Activated T-helper 17 cell treated with anti-CD3 and anti-CD28 coated beads, Interleukin-2, amount 50 U/mL, for 72 hours (primary cell): Measurements from ENCODE around the gene NME5. TPM values are rescaled to one million over a fixed set of nuclear protein-coding genes. Genes with fewer than 3 reads are reported as not detected.
A peak's percentile ranks its signal among the peaks of the same experiment; 100 is the strongest.

Source experiments
- ATAC-seq: fragments of 150-1000 bp; cut with Tn5 transposase; replicated peaks from 2 replicates; pipeline ENCODE4 v1.10.0; 2021; ENCODE audit warnings: mild to moderate bottlenecking, moderate library complexity
- H3K27ac Mint-ChIP-seq: one replicate; pipeline ENCODE4 v1.8.0; 2022; ENCODE audit warnings: mixed read lengths
- H3K27me3 Mint-ChIP-seq: one replicate; pipeline ENCODE4 v1.8.0; 2022; ENCODE audit warnings: mixed read lengths
- H3K36me3 Mint-ChIP-seq: one replicate; pipeline ENCODE4 v1.8.0; 2022; ENCODE audit warnings: low read depth, mild to moderate bottlenecking, mixed read lengths
- H3K4me1 Mint-ChIP-seq: one replicate; pipeline ENCODE4 v1.8.0; 2022; ENCODE audit warnings: mixed read lengths
- H3K4me3 Mint-ChIP-seq: one replicate; pipeline ENCODE4 v1.8.0; 2022; ENCODE audit warnings: mild to moderate bottlenecking, mixed read lengths
- H3K9me3 Mint-ChIP-seq: one replicate; pipeline ENCODE4 v1.8.0; 2022; ENCODE audit warnings: mixed read lengths
- total RNA-seq, 2 donors: library from RNA; stranded (reverse); gene quantifications; one replicate each; pipeline ENCODE4 v1.2.3, GENCODE V29; 2022

The NME5 gene
- total RNA-seq, 2 donors from 2014 or later, result not detected

DNA sequence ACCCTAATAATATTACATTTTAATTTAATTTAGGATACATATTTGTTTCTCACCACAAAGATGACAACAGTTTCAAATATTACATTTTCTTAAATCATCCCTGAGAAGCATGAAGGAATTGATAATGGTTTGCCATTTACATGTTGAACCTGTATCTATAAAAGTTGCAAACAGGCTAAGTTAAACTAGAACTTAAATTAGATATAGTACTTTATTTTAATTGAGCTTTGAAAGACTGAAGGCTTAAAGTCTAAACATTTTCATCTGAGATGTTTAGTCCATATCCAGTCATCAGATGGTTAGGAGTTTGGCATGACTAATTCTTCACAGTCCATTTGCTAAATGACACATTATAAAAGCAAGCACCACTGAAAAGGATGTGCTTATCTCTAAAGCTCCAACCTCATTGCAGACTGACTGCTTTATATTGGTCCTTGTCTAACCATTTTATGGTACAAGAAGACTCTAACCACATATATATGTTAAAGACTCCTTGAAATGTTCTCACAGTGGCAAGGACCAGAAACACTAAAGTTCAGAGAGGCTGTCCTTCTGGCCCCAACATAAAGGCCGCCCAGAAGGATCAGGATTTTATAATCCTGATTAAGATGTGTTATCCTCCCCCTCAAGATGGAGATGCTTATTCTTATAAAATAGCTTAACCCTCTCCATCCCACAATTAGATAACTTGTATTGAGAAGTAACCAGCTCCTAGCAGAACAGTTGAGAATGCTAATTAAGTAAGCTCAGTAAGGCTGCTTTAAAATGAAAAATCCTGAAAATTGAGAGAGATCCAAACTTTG lies 29.6 kb downstream of the NME5 start:
- H3K27ac Mint-ChIP-seq, result no peak overlapping the region
- peak; percentile 26 for ATAC-seq
- no peaks in the 10 kb centered on the region for H3K9me3 Mint-ChIP-seq
- no peak overlapping the region for H3K4me3 Mint-ChIP-seq
- no peaks in the 10 kb centered on the region for H3K4me1 Mint-ChIP-seq
- no peaks in the 10 kb centered on the region for H3K36me3 Mint-ChIP-seq
- H3K27me3 Mint-ChIP-seq, result peaks cover 6% of the 10 kb centered on the region

DNA sequence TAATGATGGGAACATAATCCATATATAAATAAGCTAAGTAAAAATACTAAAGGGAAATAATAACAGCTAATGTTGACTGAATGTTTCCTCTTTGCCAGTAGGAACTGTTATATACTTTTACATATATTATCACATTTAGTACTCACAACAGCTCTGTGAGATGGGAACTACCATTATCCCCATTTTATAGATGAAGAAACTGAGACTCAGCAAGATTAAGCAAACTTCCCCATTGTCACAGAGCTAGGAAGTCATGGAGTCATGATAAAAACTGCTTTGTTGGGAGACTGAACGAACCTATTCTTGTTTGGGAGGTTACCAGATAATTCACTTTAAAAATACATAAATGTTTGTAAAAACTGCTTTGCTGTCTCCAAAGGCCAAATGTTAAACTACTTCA lies 32.0 kb downstream of the NME5 start:
- Mint-ChIP-seq H3K27ac (no peak overlapping the region), H3K36me3 (no peaks in the 10 kb centered on the region), H3K4me1 (no peaks in the 10 kb centered on the region), H3K27me3 (peaks cover 6% of the 10 kb centered on the region), H3K4me3 (no peak overlapping the region), H3K9me3 (no peaks in the 10 kb centered on the region)
- ATAC-seq, result no peak

DNA sequence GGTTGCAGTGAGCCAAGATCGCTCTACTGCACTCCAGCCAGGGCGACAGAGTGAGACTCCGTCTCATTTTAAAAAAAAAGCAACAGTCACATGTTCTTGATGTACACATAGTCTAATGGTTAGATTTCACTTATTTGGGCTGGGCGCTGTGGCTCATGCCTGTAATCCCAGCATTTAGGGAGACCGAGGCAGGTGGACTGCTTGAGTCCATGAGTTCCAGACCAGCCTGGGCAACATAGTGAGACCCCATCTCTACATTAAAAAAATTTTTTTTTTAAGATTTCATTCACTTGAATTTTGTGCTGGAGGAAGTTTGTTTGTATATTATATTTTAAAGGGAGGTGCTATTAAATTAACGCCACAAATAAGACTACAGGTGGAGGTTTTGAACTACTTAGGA lies 33.5 kb downstream of the NME5 start:
- no peaks in the 10 kb centered on the region for H3K4me1 Mint-ChIP-seq
- no peak for ATAC-seq
- H3K9me3 Mint-ChIP-seq, result no peaks in the 10 kb centered on the region
- H3K27me3 Mint-ChIP-seq, result peaks cover 12% of the 10 kb centered on the region
- no peaks in the 10 kb centered on the region for H3K36me3 Mint-ChIP-seq
- H3K27ac Mint-ChIP-seq, result no peak overlapping the region
- no peak overlapping the region for H3K4me3 Mint-ChIP-seq

- Mint-ChIP-seq H3K27me3 (peaks cover 20% of the 10 kb centered on the region), H3K4me3 (no peak overlapping the region), H3K27ac (no peak overlapping the region), H3K4me1 (no peaks in the 10 kb centered on the region), H3K36me3 (no peaks in the 10 kb centered on the region), H3K9me3 (no peaks in the 10 kb centered on the region)
- no peak for ATAC-seq
These were observed 36.0 kb downstream of the NME5 start for GRCh38 chr5:138103319-138103637.

GRCh38 chr5:138102454-138103318 lies 36.5 kb downstream of the NME5 start:
- no peaks in the 10 kb centered on the region for H3K9me3 Mint-ChIP-seq
- no peak for ATAC-seq

GRCh38 chr5:138096997-138097828 lies 42.0 kb downstream of the NME5 start:
- H3K9me3 Mint-ChIP-seq, result no peaks in the 10 kb centered on the region
- no peaks in the 10 kb centered on the region for H3K36me3 Mint-ChIP-seq
- no peak overlapping the region for H3K4me3 Mint-ChIP-seq
- peaks cover 17% of the 10 kb centered on the region for H3K27me3 Mint-ChIP-seq
- peak; percentile 31 for ATAC-seq
- H3K27ac Mint-ChIP-seq, result no peak overlapping the region
- H3K4me1 Mint-ChIP-seq, result peaks cover 4% of the 10 kb centered on the region

More at GRCh38 chr5:138102454-138103318, 36.5 kb downstream of the NME5 start:
- H3K27me3 Mint-ChIP-seq, result peaks cover 20% of the 10 kb centered on the region
- no peak overlapping the region for H3K27ac Mint-ChIP-seq
- H3K4me1 Mint-ChIP-seq, result no peaks in the 10 kb centered on the region
- H3K36me3 Mint-ChIP-seq, result no peaks in the 10 kb centered on the region
- no peak overlapping the region for H3K4me3 Mint-ChIP-seq

- ATAC-seq, result peak; percentile 68
- peaks cover 13% of the 10 kb centered on the region for H3K27me3 Mint-ChIP-seq
- H3K4me1 Mint-ChIP-seq, result peaks cover 4% of the 10 kb centered on the region
- no peak overlapping the region for H3K27ac Mint-ChIP-seq
- H3K4me3 Mint-ChIP-seq, result no peak overlapping the region
- no peaks in the 10 kb centered on the region for H3K9me3 Mint-ChIP-seq
- H3K36me3 Mint-ChIP-seq, result no peaks in the 10 kb centered on the region
These were observed 42.9 kb downstream of the NME5 start for GRCh38 chr5:138096363-138096762.

DNA sequence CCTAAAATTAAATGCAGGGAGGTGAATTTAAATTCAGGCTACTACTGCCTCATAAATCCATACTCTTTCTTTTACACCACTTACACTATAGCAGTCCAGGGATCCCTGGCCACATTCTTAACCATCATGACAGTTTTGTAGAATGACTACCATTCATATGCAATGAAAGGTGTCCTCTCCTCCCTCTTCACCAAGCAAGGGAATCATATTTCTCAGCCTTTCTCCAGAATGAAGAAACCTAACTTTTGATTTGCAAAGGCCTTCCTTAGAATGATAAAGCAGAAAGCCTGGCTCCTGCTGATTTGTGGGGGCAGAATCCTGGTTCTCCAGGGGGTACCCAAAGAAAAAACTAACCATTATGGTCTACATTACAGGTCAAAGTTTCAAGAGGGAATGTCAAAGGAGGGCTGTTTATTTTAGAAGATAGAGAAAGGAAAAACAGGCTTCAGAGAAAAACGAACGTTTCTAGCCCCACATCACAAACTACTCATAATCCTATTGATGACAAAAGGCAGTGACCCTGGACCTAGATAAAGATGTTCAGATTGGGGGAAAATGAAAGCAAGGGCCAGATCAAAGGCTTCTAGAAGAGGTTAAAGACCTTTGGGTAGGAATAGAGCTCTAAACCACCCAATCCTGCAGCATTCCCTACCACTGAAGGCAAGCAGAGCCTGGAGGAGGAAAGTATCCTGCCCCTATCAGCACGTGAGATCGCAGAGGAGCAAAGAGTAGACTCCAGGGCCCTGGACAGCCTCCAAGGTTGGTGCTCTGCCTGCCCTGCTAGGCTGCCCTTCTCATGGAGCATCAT lies 43.9 kb downstream of the NME5 start:
- H3K27ac Mint-ChIP-seq, result peak overlapping the region; percentile 14
- no peaks in the 10 kb centered on the region for H3K9me3 Mint-ChIP-seq
- H3K27me3 Mint-ChIP-seq, result peaks cover 8% of the 10 kb centered on the region
- H3K36me3 Mint-ChIP-seq, result no peaks in the 10 kb centered on the region
- H3K4me3 Mint-ChIP-seq, result no peak overlapping the region
- H3K4me1 Mint-ChIP-seq, result peaks cover 4% of the 10 kb centered on the region
- no peak for ATAC-seq

GRCh38 chr5:138093036-138093435 lies 46.2 kb downstream of the NME5 start:
- Mint-ChIP-seq H3K27me3 (no peaks in the 10 kb centered on the region), H3K9me3 (no peaks in the 10 kb centered on the region), H3K4me1 (peaks cover 4% of the 10 kb centered on the region), H3K36me3 (no peaks in the 10 kb centered on the region), H3K4me3 (no peak overlapping the region), H3K27ac (no peak overlapping the region)
- no peak for ATAC-seq

- Mint-ChIP-seq H3K36me3 (no peaks in the 10 kb centered on the region), H3K4me3 (no peak overlapping the region), H3K9me3 (no peaks in the 10 kb centered on the region), H3K27ac (no peak overlapping the region), H3K4me1 (peaks cover 4% of the 10 kb centered on the region), H3K27me3 (no peaks in the 10 kb centered on the region)
- no peak for ATAC-seq
These were observed 46.9 kb downstream of the NME5 start for GRCh38 chr5:138092301-138092700.

GRCh38 chr5:138091685-138092084 lies 47.5 kb downstream of the NME5 start:
- no peak overlapping the region for H3K27ac Mint-ChIP-seq
- no peaks in the 10 kb centered on the region for H3K36me3 Mint-ChIP-seq
- H3K27me3 Mint-ChIP-seq, result no peaks in the 10 kb centered on the region
- H3K4me1 Mint-ChIP-seq, result peaks cover 4% of the 10 kb centered on the region
- H3K9me3 Mint-ChIP-seq, result no peaks in the 10 kb centered on the region
- no peak overlapping the region for H3K4me3 Mint-ChIP-seq
- no peak for ATAC-seq

GRCh38 chr5:138083702-138084101 lies 55.5 kb downstream of the NME5 start, which contains the start of gene WNT8A:
Gene WNT8A, plus strand, starts transcription at chr5:138084033. Its CDS starts 95 bp downstream, at chr5:138084128.
- Mint-ChIP-seq H3K27me3 (no peaks in the 10 kb centered on the region), H3K4me1 (peaks cover 4% of the 10 kb centered on the region), H3K4me3 (no peak within 1 kb of the TSS), H3K27ac (no peak within 1 kb of the TSS), H3K9me3 (no peaks in the 10 kb centered on the region), H3K36me3 (no peaks in the 10 kb centered on the region)
- ATAC-seq, result no peak

DNA sequence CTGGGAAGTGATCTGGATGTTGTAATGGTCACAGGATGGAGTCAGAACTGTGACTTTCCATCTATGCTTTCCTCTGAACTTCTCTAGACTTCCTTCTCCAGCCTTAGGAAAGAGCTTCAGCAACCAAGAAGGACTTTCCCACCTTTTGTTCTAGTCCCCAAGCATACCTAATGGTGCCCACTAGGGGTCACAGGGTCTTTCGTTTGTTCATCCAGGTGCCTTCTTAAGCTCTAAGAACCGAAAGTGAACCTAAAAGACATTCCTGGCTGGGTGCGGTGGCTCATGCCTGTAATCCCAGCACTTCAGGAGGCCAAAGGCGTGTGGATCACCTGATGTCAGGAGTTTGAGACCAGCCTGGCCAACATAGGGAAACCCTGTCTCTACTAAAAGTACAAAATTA lies 57.2 kb downstream of the NME5 start:
- Mint-ChIP-seq H3K4me3 (peak overlapping the region; percentile 73), H3K27ac (peak overlapping the region; percentile 82), H3K9me3 (no peaks in the 10 kb centered on the region), H3K4me1 (peaks cover 4% of the 10 kb centered on the region), H3K36me3 (no peaks in the 10 kb centered on the region), H3K27me3 (no peaks in the 10 kb centered on the region)
- ATAC-seq, result no peak
